SK-N-SH treated with all-trans-retinoic acid at 6 μM for 48 hours (cell line): ENCODE data around the gene MINDY4.

Experiments used
- GLIS3 ChIP-seq: fragments of 250-450 bp; sonication (Bioruptor Pico); IDR thresholded peaks from 2 replicates; pipeline ENCODE4 v1.5.0; 2020; ENCODE audit warnings: mild to moderate bottlenecking, moderate library complexity
- RARB ChIP-seq: fragments of 250-450 bp; sonication (Bioruptor Pico); IDR thresholded peaks from 2 replicates; pipeline ENCODE4 v1.8.0; 2021; ENCODE audit warnings: mild to moderate bottlenecking, moderate library complexity
- ZNF565 ChIP-seq: fragments of 450-650 bp; formaldehyde crosslinking; conservative IDR thresholded peaks from 2 replicates; pipeline ENCODE4 v1.5.0; 2020; ENCODE audit warnings: low read depth, mild to moderate bottlenecking, moderate library complexity
- TF ChIP-seq, protein P1 (sequence below): fragments of 250-450 bp; sonication (Bioruptor Pico); IDR thresholded peaks from 2 replicates; pipeline ENCODE4 v1.8.0; 2020; ENCODE audit warnings: mild to moderate bottlenecking, moderate library complexity, borderline replicate concordance
- TF ChIP-seq, protein P2 (sequence below): fragments of 250-450 bp; sonication (Bioruptor Pico); IDR thresholded peaks from 2 replicates; pipeline ENCODE4 v1.5.1; 2020; ENCODE audit warnings: low read depth, mild to moderate bottlenecking, moderate library complexity
- TF ChIP-seq, protein P3 (sequence below): fragments of 250-450 bp; sonication (Bioruptor Pico); IDR thresholded peaks from 2 replicates; pipeline ENCODE4 v1.5.1; 2021; ENCODE audit warnings: mild to moderate bottlenecking, moderate library complexity

DNA sequence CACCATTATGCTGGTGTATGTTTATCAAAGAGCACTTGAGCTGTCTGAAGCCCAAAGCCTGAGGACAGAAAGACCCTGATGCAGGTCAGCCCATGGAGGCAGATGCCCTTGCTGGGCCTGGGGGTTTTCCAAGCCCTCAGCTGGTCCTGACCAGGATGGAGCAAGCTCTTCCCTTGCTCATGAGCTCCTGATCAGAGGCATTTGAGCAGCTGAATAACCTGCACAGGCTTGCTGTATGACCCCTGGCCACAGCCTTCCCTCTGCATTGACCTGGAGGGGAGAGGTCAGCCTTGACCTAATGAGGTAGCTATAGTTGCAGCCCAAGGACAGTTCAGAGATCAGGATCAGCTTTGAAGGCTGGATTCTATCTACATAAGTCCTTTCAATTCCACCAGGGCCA is 153.4 kb downstream of the MINDY4 start:
- no peak for TF ChIP-seq GLIS3 (CRISPR knock-in tag)
- no peak for TF ChIP-seq RARB
- TF ChIP-seq, protein P1, sequence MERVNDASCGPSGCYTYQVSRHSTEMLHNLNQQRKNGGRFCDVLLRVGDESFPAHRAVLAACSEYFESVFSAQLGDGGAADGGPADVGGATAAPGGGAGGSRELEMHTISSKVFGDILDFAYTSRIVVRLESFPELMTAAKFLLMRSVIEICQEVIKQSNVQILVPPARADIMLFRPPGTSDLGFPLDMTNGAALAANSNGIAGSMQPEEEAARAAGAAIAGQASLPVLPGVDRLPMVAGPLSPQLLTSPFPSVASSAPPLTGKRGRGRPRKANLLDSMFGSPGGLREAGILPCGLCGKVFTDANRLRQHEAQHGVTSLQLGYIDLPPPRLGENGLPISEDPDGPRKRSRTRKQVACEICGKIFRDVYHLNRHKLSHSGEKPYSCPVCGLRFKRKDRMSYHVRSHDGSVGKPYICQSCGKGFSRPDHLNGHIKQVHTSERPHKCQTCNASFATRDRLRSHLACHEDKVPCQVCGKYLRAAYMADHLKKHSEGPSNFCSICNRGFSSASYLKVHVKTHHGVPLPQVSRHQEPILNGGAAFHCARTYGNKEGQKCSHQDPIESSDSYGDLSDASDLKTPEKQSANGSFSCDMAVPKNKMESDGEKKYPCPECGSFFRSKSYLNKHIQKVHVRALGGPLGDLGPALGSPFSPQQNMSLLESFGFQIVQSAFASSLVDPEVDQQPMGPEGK, result no peak
- TF ChIP-seq, protein P2, sequence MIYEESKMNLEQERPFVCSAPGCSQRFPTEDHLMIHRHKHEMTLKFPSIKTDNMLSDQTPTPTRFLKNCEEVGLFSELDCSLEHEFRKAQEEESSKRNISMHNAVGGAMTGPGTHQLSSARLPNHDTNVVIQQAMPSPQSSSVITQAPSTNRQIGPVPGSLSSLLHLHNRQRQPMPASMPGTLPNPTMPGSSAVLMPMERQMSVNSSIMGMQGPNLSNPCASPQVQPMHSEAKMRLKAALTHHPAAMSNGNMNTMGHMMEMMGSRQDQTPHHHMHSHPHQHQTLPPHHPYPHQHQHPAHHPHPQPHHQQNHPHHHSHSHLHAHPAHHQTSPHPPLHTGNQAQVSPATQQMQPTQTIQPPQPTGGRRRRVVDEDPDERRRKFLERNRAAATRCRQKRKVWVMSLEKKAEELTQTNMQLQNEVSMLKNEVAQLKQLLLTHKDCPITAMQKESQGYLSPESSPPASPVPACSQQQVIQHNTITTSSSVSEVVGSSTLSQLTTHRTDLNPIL (CRISPR knock-in tag), result no peak
- TF ChIP-seq, protein P3, sequence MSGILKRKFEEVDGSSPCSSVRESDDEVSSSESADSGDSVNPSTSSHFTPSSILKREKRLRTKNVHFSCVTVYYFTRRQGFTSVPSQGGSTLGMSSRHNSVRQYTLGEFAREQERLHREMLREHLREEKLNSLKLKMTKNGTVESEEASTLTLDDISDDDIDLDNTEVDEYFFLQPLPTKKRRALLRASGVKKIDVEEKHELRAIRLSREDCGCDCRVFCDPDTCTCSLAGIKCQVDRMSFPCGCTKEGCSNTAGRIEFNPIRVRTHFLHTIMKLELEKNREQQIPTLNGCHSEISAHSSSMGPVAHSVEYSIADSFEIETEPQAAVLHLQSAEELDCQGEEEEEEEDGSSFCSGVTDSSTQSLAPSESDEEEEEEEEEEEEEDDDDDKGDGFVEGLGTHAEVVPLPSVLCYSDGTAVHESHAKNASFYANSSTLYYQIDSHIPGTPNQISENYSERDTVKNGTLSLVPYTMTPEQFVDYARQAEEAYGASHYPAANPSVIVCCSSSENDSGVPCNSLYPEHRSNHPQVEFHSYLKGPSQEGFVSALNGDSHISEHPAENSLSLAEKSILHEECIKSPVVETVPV (CRISPR knock-in tag), result no peak
- TF ChIP-seq ZNF565, result no peak
